Thoracic aorta (tissue), 2 donors: Measurements from ENCODE around the gene KIR3DL2. TPM values are rescaled to one million over a fixed set of nuclear protein-coding genes. Genes with fewer than 3 reads are reported as not detected.
"Not testable (repeated sequence)": the region's sequence is repeated elsewhere in the genome, so short reads cannot be mapped to it uniquely, and the experiment has no call there.

Experiments
- ATAC-seq: fragments of 150-250 bp; one replicate; pipeline ENCODE4 v1.8.0; 2017; ENCODE audit warnings: low read depth; ENCODE audit not compliant: insufficient number of reproducible peaks, low FRiP score
- DNase-seq: peaks from one replicate; pipeline ENCODE4 v3.0.0-alpha.2; 2020; ENCODE audit warnings: low spot score
- H3K27ac ChIP-seq, 2 donors: fragments of 200-600 bp; sonication (generic); 1 replicate in 1 of 2; 2 replicates in 1 of 2; pipeline ENCODE4 v1.5.1; 2016; ENCODE audit warnings: mild to moderate bottlenecking in 2 of 2, moderate library complexity in 2 of 2
- H3K27me3 ChIP-seq: fragments of 200-600 bp; sonication (generic); replicated peaks from 2 replicates; pipeline ENCODE4 v1.6.0; 2016; ENCODE audit warnings: mild to moderate bottlenecking; ENCODE audit not compliant: insufficient read depth
- H3K36me3 ChIP-seq: fragments of 200-600 bp; sonication (generic); one replicate; pipeline ENCODE4 v1.5.1; 2016
- H3K4me1 ChIP-seq, 2 donors: fragments of 200-600 bp; sonication (generic); 1 replicate in 1 of 2; 2 replicates in 1 of 2; pipeline versions ENCODE4 v1.5.1 to v1.6.0; 2016; ENCODE audit warnings: low read depth in 2 of 2, mild to moderate bottlenecking in 1 of 2; ENCODE audit not compliant: control insufficient read depth in 1 of 2
- H3K4me3 ChIP-seq: fragments of 200-600 bp; sonication (generic); 2 replicates; pipeline ENCODE4 v1.5.1; 2016; ENCODE audit warnings: mild to moderate bottlenecking
- H3K9me3 ChIP-seq: fragments of 200-600 bp; sonication (generic); 2 replicates; pipeline ENCODE4 v1.5.1; 2016
- total RNA-seq, 2 donors: library from RNA; depleted of rRNA; stranded (reverse); fragments of >200 nt; gene quantifications; one replicate each; pipeline versions ENCODE4 v1.1.0 to v1.2.3, GENCODE V29; 2016
- TF ChIP-seq, protein P1 (sequence below): fragments of 200-600 bp; sonication (generic); IDR thresholded peaks from one replicate; pipeline ENCODE4 v1.5.1; 2019; ENCODE audit warnings: antibody characterized with exemption

The KIR3DL2 gene
- total RNA-seq, 2 donors from 2014 or later, result not detected

DNA sequence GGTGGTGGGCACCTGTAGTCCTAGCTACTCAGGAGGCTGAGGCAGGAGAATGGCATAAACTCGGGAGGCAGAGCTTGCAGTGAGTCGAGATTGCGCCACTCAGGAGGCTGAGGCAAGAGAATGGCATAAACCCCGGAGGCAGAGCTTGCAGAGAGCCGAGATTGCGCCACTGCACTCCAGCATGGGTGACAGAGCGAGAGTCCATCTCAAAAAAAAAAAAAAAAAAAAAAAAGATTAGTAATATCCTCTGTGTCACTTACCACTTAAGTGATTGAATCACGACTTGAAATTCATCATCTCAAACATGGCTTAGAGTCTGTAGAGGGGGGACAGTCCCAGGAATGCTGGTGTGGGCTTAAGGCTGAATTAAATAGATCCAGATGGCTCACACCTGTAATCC, 50.9 kb downstream of the KIR3DL2 start:
- H3K4me1 ChIP-seq, H3K36me3 ChIP-seq, H3K4me3 ChIP-seq, H3K27me3 ChIP-seq, ATAC-seq, DNase-seq, H3K9me3 ChIP-seq, H3K27ac ChIP-seq: not testable (repeated sequence)

DNA sequence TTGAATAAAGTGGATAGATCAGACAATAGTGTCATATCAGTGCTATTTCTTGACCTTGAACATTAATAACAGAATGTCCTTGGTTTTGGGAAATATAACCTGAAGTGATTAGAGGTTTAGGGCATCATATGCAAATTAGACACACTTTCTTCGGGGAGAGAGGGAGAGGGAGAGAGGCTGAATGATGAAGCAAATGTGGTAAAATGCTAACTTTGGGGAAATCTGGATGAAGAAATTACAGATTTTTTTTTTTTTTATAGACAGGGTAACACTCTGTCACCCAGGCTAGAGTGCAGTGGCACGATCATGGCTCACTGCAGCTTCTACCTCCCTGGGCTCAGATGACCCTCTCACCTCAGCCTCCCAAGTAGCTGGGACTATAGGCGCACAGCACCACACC, 51.8 kb downstream of the KIR3DL2 start:
- Histone ChIP-seq H3K9me3 (no peaks in the 10 kb centered on the region), H3K4me1 (no peaks in the 10 kb centered on the region), H3K36me3 (no peaks in the 10 kb centered on the region), H3K27ac (no peak overlapping the region), H3K4me3 (no peak overlapping the region), H3K27me3 (no peaks in the 10 kb centered on the region)
- DNase-seq (no peak), ATAC-seq (no peak)
- TF ChIP-seq, protein P1, sequence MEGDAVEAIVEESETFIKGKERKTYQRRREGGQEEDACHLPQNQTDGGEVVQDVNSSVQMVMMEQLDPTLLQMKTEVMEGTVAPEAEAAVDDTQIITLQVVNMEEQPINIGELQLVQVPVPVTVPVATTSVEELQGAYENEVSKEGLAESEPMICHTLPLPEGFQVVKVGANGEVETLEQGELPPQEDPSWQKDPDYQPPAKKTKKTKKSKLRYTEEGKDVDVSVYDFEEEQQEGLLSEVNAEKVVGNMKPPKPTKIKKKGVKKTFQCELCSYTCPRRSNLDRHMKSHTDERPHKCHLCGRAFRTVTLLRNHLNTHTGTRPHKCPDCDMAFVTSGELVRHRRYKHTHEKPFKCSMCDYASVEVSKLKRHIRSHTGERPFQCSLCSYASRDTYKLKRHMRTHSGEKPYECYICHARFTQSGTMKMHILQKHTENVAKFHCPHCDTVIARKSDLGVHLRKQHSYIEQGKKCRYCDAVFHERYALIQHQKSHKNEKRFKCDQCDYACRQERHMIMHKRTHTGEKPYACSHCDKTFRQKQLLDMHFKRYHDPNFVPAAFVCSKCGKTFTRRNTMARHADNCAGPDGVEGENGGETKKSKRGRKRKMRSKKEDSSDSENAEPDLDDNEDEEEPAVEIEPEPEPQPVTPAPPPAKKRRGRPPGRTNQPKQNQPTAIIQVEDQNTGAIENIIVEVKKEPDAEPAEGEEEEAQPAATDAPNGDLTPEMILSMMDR, result no peak

DNA sequence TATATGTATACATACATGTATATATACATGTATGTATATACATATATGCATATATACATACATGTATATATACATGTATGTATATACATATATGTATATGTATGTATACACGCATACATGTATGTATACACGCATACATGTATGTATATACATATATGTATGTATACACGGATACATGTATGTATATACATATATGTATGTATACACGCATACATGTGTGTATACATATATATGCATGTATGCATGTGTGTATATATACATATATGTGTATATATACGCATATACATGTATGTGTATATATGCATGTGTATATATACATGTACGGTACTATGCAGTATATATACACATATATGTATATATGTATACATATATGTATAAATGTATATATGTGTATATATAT, 53.1 kb downstream of the KIR3DL2 start:
- no peak for DNase-seq
- ATAC-seq, result no peak
- Histone ChIP-seq H3K9me3 (no peaks in the 10 kb centered on the region), H3K36me3 (no peaks in the 10 kb centered on the region), H3K27me3 (no peaks in the 10 kb centered on the region), H3K4me3 (no peak overlapping the region), H3K27ac (no peak overlapping the region), H3K4me1 (no peaks in the 10 kb centered on the region)
- TF ChIP-seq, protein P1, result no peak

DNA sequence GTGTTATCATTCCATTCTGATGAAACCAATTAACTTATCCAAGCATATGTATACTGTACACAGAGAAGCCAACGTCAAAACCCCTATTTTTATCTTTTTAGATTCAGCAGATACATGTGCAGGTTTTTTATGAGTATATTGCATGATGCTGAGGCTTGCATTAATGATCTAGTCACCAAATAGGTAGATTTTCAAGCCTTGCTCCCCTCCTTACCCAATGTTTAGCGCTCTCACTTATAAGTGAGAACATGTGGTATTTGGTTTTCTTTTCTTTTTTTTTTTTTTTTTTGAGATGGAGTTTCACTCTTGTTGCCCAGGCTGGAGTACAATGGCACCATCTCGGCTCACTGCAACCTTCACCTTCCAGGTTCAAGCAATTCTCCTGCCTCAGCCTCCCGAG, 54.0 kb downstream of the KIR3DL2 start:
- not testable (repeated sequence) for H3K4me1 ChIP-seq, DNase-seq, H3K9me3 ChIP-seq, H3K27me3 ChIP-seq, H3K4me3 ChIP-seq, H3K36me3 ChIP-seq, H3K27ac ChIP-seq, ATAC-seq

DNA sequence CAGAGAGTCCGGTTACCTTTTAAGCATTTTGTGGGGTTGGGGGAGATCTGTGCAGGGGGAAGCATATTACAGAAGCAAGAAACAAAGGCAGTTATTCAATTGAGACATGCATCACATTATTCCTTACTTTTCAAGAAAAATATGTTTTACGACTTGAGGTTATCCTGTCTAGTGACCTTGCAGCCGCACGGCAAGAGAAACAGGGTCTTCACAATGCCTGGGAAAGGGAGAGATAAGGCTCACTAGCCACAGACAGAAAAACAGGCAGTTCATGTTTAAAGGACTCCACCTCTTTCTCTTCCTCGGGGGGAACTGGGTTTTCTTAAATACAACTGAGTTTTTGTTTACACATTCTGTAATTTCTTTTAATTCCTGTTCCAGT, 55.2 kb downstream of the KIR3DL2 start:
- Histone ChIP-seq H3K27ac (no peak overlapping the region), H3K9me3 (no peaks in the 10 kb centered on the region), H3K27me3 (no peaks in the 10 kb centered on the region), H3K36me3 (no peaks in the 10 kb centered on the region), H3K4me1 (no peaks in the 10 kb centered on the region), H3K4me3 (no peak overlapping the region)
- no peak for ATAC-seq
- TF ChIP-seq, protein P1, result no peak
- DNase-seq, result no peak

DNA sequence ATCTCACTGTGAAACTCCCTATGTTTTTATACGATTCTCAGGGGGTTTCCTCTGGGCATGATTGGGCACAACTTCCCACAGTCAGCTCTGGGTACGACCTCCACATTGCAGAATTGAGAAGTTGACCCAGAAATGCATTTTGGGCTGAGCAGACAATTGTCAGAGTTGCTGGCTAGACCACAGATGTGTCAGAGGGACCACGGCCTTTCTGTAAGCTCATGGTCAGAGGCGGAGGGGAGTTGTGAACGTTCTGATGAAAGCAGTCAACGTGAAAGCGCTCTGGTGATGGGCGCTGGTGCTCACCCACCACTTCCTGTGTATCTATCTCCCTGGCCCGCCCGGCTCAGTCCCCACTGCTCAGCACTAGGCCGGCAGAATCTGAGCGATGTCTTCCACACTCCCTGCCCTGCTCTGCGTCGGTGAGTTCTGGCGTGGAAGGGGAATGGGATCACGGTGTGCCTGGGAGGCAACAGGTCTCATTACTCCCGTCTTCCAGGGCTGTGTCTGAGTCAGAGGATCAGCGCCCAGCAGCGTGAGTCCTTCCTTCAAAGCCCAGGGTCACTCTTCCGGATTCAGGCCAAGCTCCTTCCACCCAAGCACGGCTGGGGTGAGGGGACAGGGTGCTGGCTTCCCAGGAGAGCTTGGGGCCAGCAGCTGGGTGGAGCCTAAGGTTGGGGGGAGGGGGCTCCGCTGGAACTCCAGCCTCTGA, 55.7 kb downstream of the KIR3DL2 start, which contains the start of gene NCR1:
TSS of gene NCR1 (plus strand) at position 346 of the 709 bp plus-strand sequence. CDS start at position 386, 40 bp downstream.
- H3K36me3 ChIP-seq, result no peaks in the 10 kb centered on the region
- TF ChIP-seq, protein P1, result no peak
- H3K4me1 ChIP-seq, result no peaks in the 10 kb centered on the region
- H3K4me3 ChIP-seq, result no peak within 1 kb of the TSS
- ATAC-seq (no peak), DNase-seq (no peak)
- H3K9me3 ChIP-seq, result no peaks in the 10 kb centered on the region
- no peaks in the 10 kb centered on the region for H3K27me3 ChIP-seq
- no peak within 1 kb of the TSS for H3K27ac ChIP-seq
